GM12878 (cell line): ENCODE measurements around the gene NCBP1. TPM values are rescaled to one million over a fixed set of nuclear protein-coding genes. Genes with fewer than 3 reads are reported as not detected.
A peak's percentile ranks its signal among the peaks of the same experiment; 100 is the strongest.

Experiments used
- ATAC-seq: fragments of 200-7000 bp; cut with Tn5 transposase; 3 replicates; pipeline ENCODE4 v1.9.1; 2020; ENCODE audit warnings: mild to moderate bottlenecking, moderate library complexity
- BruUV-seq: library from RNA; stranded (reverse); fragments of 400-500 nt; replicated peaks from 2 replicates; lab custom pipeline; 2021; lab: Mats Ljungman, UMichigan
- CTCF ChIA-PET: fragments of 300-600 bp; sonication (Branson Sonifier 250); formaldehyde crosslinking; extraction: SDS; loops from one replicate; lab custom pipeline; 2021; ENCODE audit warnings: inconsistent platforms; lab: Yijun Ruan, JAX
- POLR2A ChIA-PET: fragments of 350-600 bp; formaldehyde crosslinking; extraction: SDS; loops from one replicate; lab custom pipeline; 2021; ENCODE audit warnings: inconsistent platforms; lab: Charles Lee
- RAD21 ChIA-PET: fragments of 300-600 bp; sonication (Branson Sonifier 250); formaldehyde crosslinking; loops from one replicate; lab custom pipeline; 2023; ENCODE audit warnings: antibody characterized with exemption; ENCODE audit not compliant: unreplicated experiment; lab: Charles Lee
- SMC1A ChIA-PET: fragments of 300-600 bp; sonication (Branson Sonifier 250); formaldehyde crosslinking; loops from one replicate; lab custom pipeline; 2023; ENCODE audit not compliant: unreplicated experiment, uncharacterized antibody; lab: Charles Lee
- DNase-seq: peaks from one replicate; pipeline ENCODE4 v3.0.0-alpha.2; 2011; ENCODE audit warnings: low read depth, low spot score
- FAIRE-seq: peaks from 3 replicates; lab custom pipeline; 2011; peaks lifted over from hg19 to GRCh38; lab: Jason Lieb, UNC
- H2AFZ ChIP-seq: 2 replicates; pipeline ENCODE4 v1.6.0; 2011; ENCODE audit warnings: low read depth, low read length, control low read depth; ENCODE audit not compliant: control insufficient read depth
- H3K27ac ChIP-seq: 2 replicates; pipeline ENCODE4 v1.5.1; 2011; ENCODE audit warnings: control low read depth; ENCODE audit not compliant: control insufficient read depth, insufficient read depth
- H3K27me3 ChIP-seq, 2 experiments: replicated peaks in 1 of 2; 2 replicates each; pipeline versions ENCODE4 v1.6.0 to v1.6.1; 2011; ENCODE audit warnings: low read length in 1 of 2; ENCODE audit not compliant: control insufficient read depth in 2 of 2, insufficient read depth in 2 of 2
- H3K36me3 ChIP-seq, 2 experiments: 2 replicates each; pipeline ENCODE4 v1.5.1; 2011; ENCODE audit warnings: low read length in 1 of 2; ENCODE audit not compliant: control insufficient read depth in 2 of 2, insufficient read depth in 2 of 2
- H3K4me1 ChIP-seq: 2 replicates; pipeline ENCODE4 v1.6.1; 2011; ENCODE audit warnings: mild to moderate bottlenecking, low read length, moderate library complexity, mixed read lengths; ENCODE audit not compliant: control insufficient read depth, insufficient read depth
- H3K4me2 ChIP-seq: 2 replicates; pipeline ENCODE4 v1.6.0; 2011; ENCODE audit warnings: control low read depth; ENCODE audit not compliant: control insufficient read depth, insufficient read depth
- H3K4me3 ChIP-seq: fragments of 200-600 bp; sonication (generic); 2 replicates; pipeline ENCODE4 v1.5.1; 2016
- H3K79me2 ChIP-seq: 2 replicates; pipeline ENCODE4 v1.6.0; 2011; ENCODE audit warnings: low read length; ENCODE audit not compliant: control insufficient read depth, insufficient read depth
- H3K9ac ChIP-seq: 2 replicates; pipeline ENCODE4 v1.8.0; 2011; ENCODE audit warnings: low read length, control low read depth, mixed read lengths; ENCODE audit not compliant: control insufficient read depth, insufficient read depth
- H3K9me3 ChIP-seq: replicated peaks from 3 replicates; pipeline ENCODE4 v1.5.1; 2011; ENCODE audit warnings: mild to moderate bottlenecking, low read length; ENCODE audit not compliant: control insufficient read depth, insufficient read depth
- H4K20me1 ChIP-seq: 2 replicates; pipeline ENCODE4 v1.6.0; 2011; ENCODE audit not compliant: control insufficient read depth, insufficient read depth
- BACH1 ChIP-seq: fragments of 450-650 bp; IDR thresholded peaks from 2 replicates; pipeline ENCODE4 v1.6.1; 2017; ENCODE audit warnings: mild to moderate bottlenecking, borderline replicate concordance
- CBX3 ChIP-seq: fragments of 200-600 bp; sonication (generic); IDR thresholded peaks from 2 replicates; pipeline ENCODE4 v1.6.1; 2016; ENCODE audit warnings: low read depth, borderline replicate concordance
- CHD4 ChIP-seq: fragments of 200-600 bp; sonication (generic); IDR thresholded peaks from 2 replicates; pipeline ENCODE4 v1.6.1; 2016; ENCODE audit warnings: mild to moderate bottlenecking
- EED ChIP-seq: sonication (generic); IDR thresholded peaks from 2 replicates; pipeline ENCODE4 v1.6.1; 2016; ENCODE audit warnings: antibody characterized with exemption, low read depth
- KLF5 ChIP-seq: fragments of 450-650 bp; IDR thresholded peaks from 2 replicates; pipeline ENCODE4 v1.6.1; 2014; ENCODE audit warnings: mild to moderate bottlenecking; ENCODE audit not compliant: partially characterized antibody
- LARP7 ChIP-seq: fragments of 450-650 bp; IDR thresholded peaks from 2 replicates; pipeline ENCODE4 v1.6.1; 2017; ENCODE audit warnings: mild to moderate bottlenecking
- NFYB ChIP-seq: IDR thresholded peaks from 2 replicates; pipeline ENCODE4 v1.6.1; 2011; ENCODE audit warnings: low read depth, mild to moderate bottlenecking, low read length, improper control_type of control experiment, moderate library complexity; ENCODE audit not compliant: insufficient read depth
- NR2F1 ChIP-seq: fragments of 450-650 bp; conservative IDR thresholded peaks from 2 replicates; pipeline ENCODE4 v1.6.1; 2017; ENCODE audit warnings: mild to moderate bottlenecking
- POLR2AphosphoS2 ChIP-seq: IDR thresholded peaks from 2 replicates; pipeline ENCODE4 v1.6.1; 2011; ENCODE audit warnings: low read depth, mild to moderate bottlenecking, low read length, improper control_type of control experiment, moderate library complexity
- SPI1 ChIP-seq: IDR thresholded peaks from 2 replicates; pipeline ENCODE4 v1.6.1; 2011; ENCODE audit warnings: low read depth, mild to moderate bottlenecking, low read length, moderate library complexity, borderline replicate concordance; ENCODE audit not compliant: insufficient read depth
- WGBS: methylation state at CpG from one replicate; pipeline ENCODE4 v1.1.6; 2016; ENCODE audit warnings: low lambda C conversion rate; ENCODE audit not compliant: insufficient replicate concordance, insufficient coverage; ENCODE audit errors: missing lambda C conversion rate; 5-methylcytosine and 5-hydroxymethylcytosine counted together
- in situ Hi-C: fragments of 300-500 bp; cut with MboI; formaldehyde crosslinking; loops from 9 replicates; pipeline ENCODE4 v1.14.3; 2018; ENCODE audit warnings: mixed read lengths
- intact Hi-C: fragments of 100-400 bp; cut with micrococcal nuclease; formaldehyde crosslinking; loops from one replicate; pipeline ENCODE4 v1.14.2; 2022; ENCODE audit not compliant: unreplicated experiment
- polyA plus RNA-seq, 11 experiments: library from polyadenylated mRNA; depleted of rRNA in 4 of 11; unstranded in 6 of 11; stranded (reverse) in 5 of 11; fragments of >200 nt; fragmentation: Nextera tagmentation in 4 of 11; fragmentation: Illumina TruSeq in 1 of 11; extraction: Ambion mirVana in 4 of 11; extraction: Trizol in 1 of 11; gene quantifications; 1 replicate in 1 of 11; 2 replicates in 10 of 11; pipeline versions ENCODE4 v1.2.1 to v1.2.3, GENCODE V29; 2011 to 2016; ENCODE audit warnings: inconsistent platforms in 2 of 11, missing spikeins in 2 of 11, low read depth in 1 of 11
- total RNA-seq, 4 experiments: library from RNA; depleted of rRNA in 3 of 4; stranded (reverse); fragments of >200 nt in 3 of 4; fragmentation: Illumina TruSeq in 1 of 4; extraction: Trizol in 1 of 4; gene quantifications; 2 replicates each; pipeline versions ENCODE4 v1.2.1 to v1.2.3, GENCODE V29; 2013 to 2021
- TF ChIP-seq, protein P1 (sequence below): fragments of 450-650 bp; IDR thresholded peaks from 2 replicates; pipeline ENCODE4 v1.6.1; 2016; ENCODE audit warnings: mild to moderate bottlenecking, moderate library complexity, borderline replicate concordance
- TF ChIP-seq, protein P2 (sequence below): IDR thresholded peaks from 2 replicates; pipeline ENCODE4 v1.6.1; 2012; ENCODE audit warnings: low read depth, low read length, improper control_type of control experiment

NCBP1 gene
- total and polyA plus RNA-seq, 10 of the 15 experiments (the other 5 are each of a cell fraction or from before 2014, with no cell fraction given), result 14.7 to 70.9 (median 36.0) TPM

DNA sequence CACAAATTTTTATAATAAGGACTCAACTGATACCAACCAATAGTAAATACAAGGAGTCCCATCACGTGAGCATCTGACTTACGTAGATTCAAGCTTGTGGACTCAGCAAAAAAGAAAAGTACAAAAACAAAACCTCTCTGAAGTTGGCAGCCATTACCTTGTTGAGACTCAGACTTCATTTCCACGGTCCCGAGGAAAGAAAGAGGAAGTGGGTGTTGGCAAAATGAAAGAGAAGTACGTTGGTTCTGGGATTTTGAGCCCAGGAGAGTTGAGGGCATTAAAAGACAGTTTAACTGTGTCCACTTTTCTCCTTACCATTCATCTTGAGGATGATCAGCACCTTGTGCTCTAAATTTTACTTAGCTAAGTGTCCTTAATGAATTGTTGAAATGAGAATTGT, 26.7 kb downstream of the NCBP1 start:
- DNase-seq (no peak), ATAC-seq (no peak), FAIRE-seq (peak; percentile 47)
- H3K36me3 ChIP-seq, result peaks cover 16 to 59% of the 10 kb centered on the region in 2 experiments
- no peaks in the 10 kb centered on the region for H3K9me3 ChIP-seq
- H3K27ac ChIP-seq, result no peak overlapping the region
- ChIA-PET RAD21 (interaction anchor here (1.5 kb wide), 1 partner anchor 27 kb away, joined by 3 read pairs; the partner anchor contains the start of gene TSTD2), POLR2A (no interaction called here), SMC1A (interaction anchor here (0.6 to 1.5 kb wide), 7 partner anchors 14 to 248 kb away, joined by 3 to 7 read pairs (median 3); partner anchors contain the start of genes NCBP1 and TSTD2), CTCF (interaction anchor here (0.7 to 1.7 kb wide), 5 partner anchors 21 to 275 kb away, joined by 3 to 7 read pairs (median 4); no protein-coding TSS in a partner anchor)
- no peaks in the 10 kb centered on the region for H4K20me1 ChIP-seq
- no peaks in the 10 kb centered on the region for H3K79me2 ChIP-seq
- H3K27me3 ChIP-seq, result no peaks in the 10 kb centered on the region
- H2AFZ ChIP-seq, result no peak overlapping the region
- TF ChIP-seq KLF5, result no peak
- peak; percentile 65; the same call in 1 of the 2 replicates for TF ChIP-seq SPI1
- 61% methylated on average over 5 of the region's 5 CpGs for WGBS
- intact Hi-C loops (no loop called here), in situ Hi-C loops (no loop called here)
- H3K4me1 ChIP-seq, result no peaks in the 10 kb centered on the region
- H3K9ac ChIP-seq, result no peak overlapping the region
- H3K4me3 ChIP-seq, result no peak overlapping the region
- BruUV-seq, result no TSS peak
- no peak overlapping the region for H3K4me2 ChIP-seq

DNA sequence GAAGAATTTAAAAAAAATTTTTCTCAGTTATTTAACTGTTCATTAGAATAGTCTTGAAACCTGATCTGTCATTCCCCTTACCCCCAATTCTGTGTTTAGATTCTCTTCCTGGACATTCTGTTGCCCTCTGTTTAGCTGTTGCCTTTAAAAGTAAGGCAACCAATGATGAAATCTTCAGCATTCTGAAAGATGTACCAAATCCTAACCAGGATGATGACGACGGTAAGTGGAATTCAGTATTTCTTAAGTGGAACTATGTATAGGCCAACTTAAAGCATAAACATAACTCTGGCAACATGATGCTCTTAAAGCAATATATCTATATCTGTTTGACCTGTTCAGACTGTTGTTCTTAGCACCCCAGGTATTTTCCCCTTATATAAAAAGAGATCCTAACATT, 27.2 kb downstream of the NCBP1 start:
- no peaks in the 10 kb centered on the region for H3K4me1 ChIP-seq
- 100% methylated on average over 2 of the region's 2 CpGs for WGBS
- POLR2A ChIA-PET, result interaction anchor here (0.5 kb wide), 1 partner anchor 242 kb away, joined by 4 read pairs; no protein-coding TSS in a partner anchor
- H3K27me3 ChIP-seq, result no peaks in the 10 kb centered on the region
- in situ Hi-C loops, result no loop called here
- H3K79me2 ChIP-seq, result no peaks in the 10 kb centered on the region
- RAD21 ChIA-PET, result interaction anchor here (1.5 kb wide), 1 partner anchor 28 kb away, joined by 3 read pairs; the partner anchor contains the start of gene TSTD2
- no peak overlapping the region for H3K27ac ChIP-seq
- no peak overlapping the region for H3K9ac ChIP-seq
- H2AFZ ChIP-seq, result no peak overlapping the region
- FAIRE-seq, result no peak
- H3K4me3 ChIP-seq, result no peak overlapping the region
- intact Hi-C loops, result no loop called here
- SMC1A ChIA-PET, result interaction anchor here (0.6 to 1.5 kb wide), 4 partner anchors 14 to 249 kb away, joined by 3 to 7 read pairs (median 3); no protein-coding TSS in a partner anchor
- no peaks in the 10 kb centered on the region for H3K9me3 ChIP-seq
- CTCF ChIA-PET, result interaction anchor here (0.7 to 0.9 kb wide), 2 partner anchors 29 to 275 kb away, joined by 3 to 4 read pairs; no protein-coding TSS in a partner anchor
- no peak for ATAC-seq
- peaks cover 17 to 58% of the 10 kb centered on the region in 2 experiments for H3K36me3 ChIP-seq
- BruUV-seq, result no TSS peak
- no peak overlapping the region for H3K4me2 ChIP-seq
- no peak for DNase-seq
- no peaks in the 10 kb centered on the region for H4K20me1 ChIP-seq
- TF ChIP-seq, protein P1, sequence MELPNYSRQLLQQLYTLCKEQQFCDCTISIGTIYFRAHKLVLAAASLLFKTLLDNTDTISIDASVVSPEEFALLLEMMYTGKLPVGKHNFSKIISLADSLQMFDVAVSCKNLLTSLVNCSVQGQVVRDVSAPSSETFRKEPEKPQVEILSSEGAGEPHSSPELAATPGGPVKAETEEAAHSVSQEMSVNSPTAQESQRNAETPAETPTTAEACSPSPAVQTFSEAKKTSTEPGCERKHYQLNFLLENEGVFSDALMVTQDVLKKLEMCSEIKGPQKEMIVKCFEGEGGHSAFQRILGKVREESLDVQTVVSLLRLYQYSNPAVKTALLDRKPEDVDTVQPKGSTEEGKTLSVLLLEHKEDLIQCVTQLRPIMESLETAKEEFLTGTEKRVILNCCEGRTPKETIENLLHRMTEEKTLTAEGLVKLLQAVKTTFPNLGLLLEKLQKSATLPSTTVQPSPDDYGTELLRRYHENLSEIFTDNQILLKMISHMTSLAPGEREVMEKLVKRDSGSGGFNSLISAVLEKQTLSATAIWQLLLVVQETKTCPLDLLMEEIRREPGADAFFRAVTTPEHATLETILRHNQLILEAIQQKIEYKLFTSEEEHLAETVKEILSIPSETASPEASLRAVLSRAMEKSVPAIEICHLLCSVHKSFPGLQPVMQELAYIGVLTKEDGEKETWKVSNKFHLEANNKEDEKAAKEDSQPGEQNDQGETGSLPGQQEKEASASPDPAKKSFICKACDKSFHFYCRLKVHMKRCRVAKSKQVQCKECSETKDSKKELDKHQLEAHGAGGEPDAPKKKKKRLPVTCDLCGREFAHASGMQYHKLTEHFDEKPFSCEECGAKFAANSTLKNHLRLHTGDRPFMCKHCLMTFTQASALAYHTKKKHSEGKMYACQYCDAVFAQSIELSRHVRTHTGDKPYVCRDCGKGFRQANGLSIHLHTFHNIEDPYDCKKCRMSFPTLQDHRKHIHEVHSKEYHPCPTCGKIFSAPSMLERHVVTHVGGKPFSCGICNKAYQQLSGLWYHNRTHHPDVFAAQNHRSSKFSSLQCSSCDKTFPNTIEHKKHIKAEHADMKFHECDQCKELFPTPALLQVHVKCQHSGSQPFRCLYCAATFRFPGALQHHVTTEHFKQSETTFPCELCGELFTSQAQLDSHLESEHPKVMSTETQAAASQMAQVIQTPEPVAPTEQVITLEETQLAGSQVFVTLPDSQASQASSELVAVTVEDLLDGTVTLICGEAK, result no peak
- TF ChIP-seq EED (no peak), NR2F1 (no peak), LARP7 (no peak), CBX3 (no peak), NFYB (no peak), BACH1 (no peak), CHD4 (no peak), POLR2AphosphoS2 (no peak)
- TF ChIP-seq, protein P2, sequence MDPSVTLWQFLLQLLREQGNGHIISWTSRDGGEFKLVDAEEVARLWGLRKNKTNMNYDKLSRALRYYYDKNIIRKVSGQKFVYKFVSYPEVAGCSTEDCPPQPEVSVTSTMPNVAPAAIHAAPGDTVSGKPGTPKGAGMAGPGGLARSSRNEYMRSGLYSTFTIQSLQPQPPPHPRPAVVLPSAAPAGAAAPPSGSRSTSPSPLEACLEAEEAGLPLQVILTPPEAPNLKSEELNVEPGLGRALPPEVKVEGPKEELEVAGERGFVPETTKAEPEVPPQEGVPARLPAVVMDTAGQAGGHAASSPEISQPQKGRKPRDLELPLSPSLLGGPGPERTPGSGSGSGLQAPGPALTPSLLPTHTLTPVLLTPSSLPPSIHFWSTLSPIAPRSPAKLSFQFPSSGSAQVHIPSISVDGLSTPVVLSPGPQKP, result no peak
